PFSK-1 (cell line): ENCODE data around the gene TMEM44.

Source experiments
- FOXP2 ChIP-seq: optimal IDR thresholded peaks from 2 replicates; pipeline ENCODE3; 2011; ENCODE audit warnings: borderline replicate concordance, control low read depth, inconsistent platforms; ENCODE audit not compliant: insufficient read depth; ENCODE audit errors: extremely low read length, extremely low read depth
- POLR2AphosphoS5 ChIP-seq: IDR thresholded peaks from 2 replicates; pipeline ENCODE4 v1.6.1; 2012; ENCODE audit warnings: low read depth, mild to moderate bottlenecking, control low read depth, low read length, moderate library complexity
- REST ChIP-seq, 2 experiments: IDR thresholded peaks; 2 replicates each; pipeline versions ENCODE4 v1.6.1 to v1.8.0; 2011 to 2012; ENCODE audit warnings: low read depth in 2 of 2, low read length in 2 of 2, control low read depth in 1 of 2, inconsistent platforms in 1 of 2, mild to moderate bottlenecking in 1 of 2, moderate library complexity in 1 of 2; ENCODE audit not compliant: insufficient read depth in 1 of 2
- SIN3A ChIP-seq: IDR thresholded peaks from 2 replicates; pipeline ENCODE4 v1.6.1; 2012; ENCODE audit warnings: mild to moderate bottlenecking, low read length, moderate library complexity, borderline replicate concordance; ENCODE audit not compliant: insufficient read depth
- TAF1 ChIP-seq: IDR thresholded peaks from 2 replicates; pipeline ENCODE4 v1.6.1; 2012; ENCODE audit warnings: low read length, control low read depth, borderline replicate concordance; ENCODE audit not compliant: insufficient read depth

DNA sequence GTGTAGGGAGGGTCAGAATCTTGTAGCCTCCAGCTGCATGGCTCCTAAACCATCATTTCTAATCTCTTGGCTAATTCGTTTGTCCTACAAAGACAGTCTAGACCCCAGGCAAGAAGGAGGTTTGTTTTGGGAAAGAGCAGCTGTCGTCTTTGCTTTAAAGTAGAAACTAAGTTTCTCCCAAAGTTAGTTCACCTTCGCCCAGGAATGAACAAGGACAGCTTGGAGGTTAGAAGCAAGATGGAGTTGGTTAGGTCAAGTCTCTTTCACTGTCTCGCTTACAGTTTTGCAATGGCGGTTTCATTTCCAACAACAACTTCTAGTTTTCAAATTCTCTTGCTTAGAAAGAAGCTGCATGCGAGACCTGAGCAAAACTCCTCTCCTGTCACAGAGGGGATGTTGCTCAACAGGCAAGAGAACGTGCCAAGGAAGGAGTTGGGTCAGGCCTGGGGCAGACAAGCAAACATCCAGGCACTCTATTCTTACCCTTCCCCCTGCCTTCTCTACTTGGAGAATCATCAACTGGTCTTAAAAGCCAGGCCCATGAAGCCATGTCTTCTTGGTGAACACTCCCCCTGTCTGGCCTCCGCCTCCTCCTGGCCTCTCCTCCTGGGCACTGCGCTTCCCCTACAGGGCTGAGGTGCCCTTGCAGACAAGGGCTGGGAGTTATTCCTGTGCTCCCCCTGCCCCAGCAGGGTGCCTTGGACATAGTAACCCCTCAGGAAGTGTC is 57.6 kb downstream of the TMEM44 start:
- TF ChIP-seq POLR2AphosphoS5 (no peak), TAF1 (no peak), FOXP2 (no peak), SIN3A (no peak), REST (IDR thresholded peaks at IDR 0.05; ENCODE audit: insufficient read depth in 1 of 2, low read depth in 2 of 2, low read length in 2 of 2) (no peak)
